T-helper 2 cell treated with Interferon-gamma antibody and Interleukin-4, amounts not matched to agents 5 μg/mL and 100 μg/mL, for 36 hours (primary cell): ENCODE data around the gene MYO7A.
A peak's percentile ranks its signal among the peaks of the same experiment; 100 is the strongest.

Source experiments
- DNase-seq: peaks from one replicate; pipeline ENCODE4 v3.0.0; 2021; ENCODE audit warnings: low spot score
- H3K27ac Mint-ChIP-seq: one replicate; pipeline ENCODE4 v1.8.0; 2021; ENCODE audit warnings: mild to moderate bottlenecking, mixed read lengths
- H3K27me3 Mint-ChIP-seq: one replicate; pipeline ENCODE4 v1.8.0; 2021; ENCODE audit warnings: low read depth, mixed read lengths
- H3K36me3 Mint-ChIP-seq: one replicate; pipeline ENCODE4 v1.8.0; 2021; ENCODE audit warnings: low read depth, mixed read lengths
- H3K4me1 Mint-ChIP-seq: one replicate; pipeline ENCODE4 v1.8.0; 2021; ENCODE audit warnings: low read depth, mixed read lengths
- H3K4me3 Mint-ChIP-seq: one replicate; pipeline ENCODE4 v1.8.0; 2022; ENCODE audit warnings: mild to moderate bottlenecking, moderate library complexity, mixed read lengths
- H3K9me3 Mint-ChIP-seq: one replicate; pipeline ENCODE4 v1.8.0; 2021; ENCODE audit warnings: mixed read lengths

The MYO7A gene

DNA sequence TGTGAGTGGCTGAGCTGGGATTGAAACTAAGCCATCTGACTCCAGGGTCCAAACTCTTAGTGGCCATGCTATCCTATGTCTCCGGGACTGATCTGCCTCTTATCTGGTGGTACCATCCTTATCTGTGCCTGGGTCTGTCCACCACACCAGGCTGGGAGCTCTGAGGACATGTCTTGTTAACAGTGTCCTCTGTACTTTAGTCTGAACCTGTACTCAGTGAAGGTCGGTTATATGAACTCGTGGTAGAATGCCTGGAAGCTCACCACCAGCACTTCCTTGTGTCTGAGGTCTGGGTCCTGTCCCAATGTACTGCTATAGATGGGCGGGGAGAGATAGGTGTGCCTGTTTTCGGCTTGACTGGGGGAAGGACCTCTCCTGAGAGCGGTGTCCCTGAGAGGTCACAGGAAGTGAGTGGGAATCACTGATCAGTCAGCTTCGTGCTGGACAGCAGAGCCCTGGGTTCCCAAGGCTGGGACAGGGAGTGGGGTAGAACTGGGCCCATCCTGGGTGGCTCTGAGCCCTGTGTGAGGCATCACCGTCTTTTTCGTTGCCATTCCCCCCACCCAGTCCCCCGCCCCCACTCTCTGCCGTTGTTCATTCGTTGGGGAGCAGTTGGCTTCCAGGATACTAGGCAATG is 8.9 kb downstream of the MYO7A start:
- no peaks in the 10 kb centered on the region for H3K36me3 Mint-ChIP-seq

DNA sequence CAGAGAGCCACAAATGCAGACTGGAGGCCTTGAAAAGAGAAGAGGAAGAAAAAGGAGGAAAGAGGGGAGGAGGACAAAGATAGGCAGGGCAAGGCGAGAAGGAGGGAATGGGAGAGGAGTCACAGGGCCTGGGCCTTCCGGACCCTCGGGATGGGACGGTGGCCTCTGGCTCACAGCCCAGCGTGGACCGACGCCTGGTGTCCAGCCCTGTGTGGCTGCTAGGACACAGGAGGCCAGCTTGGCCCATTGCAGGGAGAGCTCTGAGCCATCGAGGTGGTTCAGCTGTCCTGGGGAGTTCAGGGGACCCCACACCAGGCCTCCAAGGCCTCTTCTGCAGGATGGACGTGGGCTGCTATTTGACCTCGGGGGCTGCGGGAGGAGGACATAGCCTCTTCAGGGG is 9.4 kb downstream of the MYO7A start:
- Mint-ChIP-seq H3K27me3 (peaks cover 27% of the 10 kb centered on the region), H3K27ac (no peak overlapping the region), H3K9me3 (no peaks in the 10 kb centered on the region), H3K36me3 (no peaks in the 10 kb centered on the region), H3K4me1 (peaks cover 25% of the 10 kb centered on the region), H3K4me3 (no peak overlapping the region)
- no peak for DNase-seq

More for the DNA sequence above, 8.9 kb downstream of the MYO7A start:
- H3K27ac Mint-ChIP-seq, result no peak overlapping the region
- H3K4me1 Mint-ChIP-seq, result peaks cover 20% of the 10 kb centered on the region
- no peak overlapping the region for H3K4me3 Mint-ChIP-seq
- no peaks in the 10 kb centered on the region for H3K9me3 Mint-ChIP-seq
- H3K27me3 Mint-ChIP-seq, result peaks cover 27% of the 10 kb centered on the region
- no peak for DNase-seq

DNA sequence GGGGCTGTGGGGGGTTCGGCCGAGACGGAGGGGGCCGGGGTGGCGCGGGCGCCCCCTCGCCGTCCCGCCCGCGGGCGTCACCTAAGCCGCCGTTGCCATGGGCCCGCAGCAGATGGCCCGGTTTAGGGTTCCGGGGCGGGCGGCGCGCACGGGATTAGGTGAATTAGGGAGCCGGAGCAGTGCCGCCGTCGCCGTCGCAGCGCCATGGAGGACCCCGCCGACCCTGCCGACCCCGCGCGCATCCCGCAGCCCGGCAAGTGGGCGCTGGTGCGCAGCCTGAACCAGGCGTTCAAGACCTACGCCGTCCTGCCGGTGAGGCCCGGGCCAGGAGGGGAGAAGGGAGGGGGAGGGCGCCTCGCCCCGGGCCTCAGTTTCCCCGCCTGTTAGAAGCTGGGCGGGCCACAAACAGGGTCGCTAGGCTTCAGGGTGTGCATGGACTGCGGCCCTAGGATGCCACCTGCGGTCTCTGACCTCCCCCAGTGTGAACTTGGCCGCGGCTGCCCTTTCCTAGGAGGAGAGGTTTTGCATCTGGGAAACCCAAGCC is 10.1 kb downstream of the MYO7A start:
- H3K9me3 Mint-ChIP-seq, result no peaks in the 10 kb centered on the region
- peaks cover 27% of the 10 kb centered on the region for H3K27me3 Mint-ChIP-seq
- H3K4me3 Mint-ChIP-seq, result no peak overlapping the region
- no peaks in the 10 kb centered on the region for H3K36me3 Mint-ChIP-seq
- DNase-seq, result no peak
- H3K27ac Mint-ChIP-seq, result no peak overlapping the region
- H3K4me1 Mint-ChIP-seq, result peaks cover 30% of the 10 kb centered on the region

GRCh38 chr11:77139201-77139600 is 11.2 kb downstream of the MYO7A start:
- DNase-seq, result no peak
- Mint-ChIP-seq H3K36me3 (no peaks in the 10 kb centered on the region), H3K4me1 (peaks cover 31% of the 10 kb centered on the region), H3K4me3 (no peak overlapping the region), H3K9me3 (no peaks in the 10 kb centered on the region), H3K27ac (no peak overlapping the region), H3K27me3 (peaks cover 27% of the 10 kb centered on the region)

GRCh38 chr11:77140231-77140851 is 12.3 kb downstream of the MYO7A start:
- DNase-seq, result no peak
- no peak overlapping the region for H3K4me3 Mint-ChIP-seq
- no peaks in the 10 kb centered on the region for H3K36me3 Mint-ChIP-seq
- H3K9me3 Mint-ChIP-seq, result no peaks in the 10 kb centered on the region
- peaks cover 27% of the 10 kb centered on the region for H3K27me3 Mint-ChIP-seq
- H3K4me1 Mint-ChIP-seq, result peaks cover 30% of the 10 kb centered on the region
- H3K27ac Mint-ChIP-seq, result no peak overlapping the region

GRCh38 chr11:77141034-77141433 is 13.0 kb downstream of the MYO7A start:
- no peak for DNase-seq
- H3K27ac Mint-ChIP-seq, result no peak overlapping the region
- H3K9me3 Mint-ChIP-seq, result no peaks in the 10 kb centered on the region
- peaks cover 28% of the 10 kb centered on the region for H3K27me3 Mint-ChIP-seq
- H3K4me3 Mint-ChIP-seq, result no peak overlapping the region
- no peaks in the 10 kb centered on the region for H3K36me3 Mint-ChIP-seq
- peaks cover 25% of the 10 kb centered on the region for H3K4me1 Mint-ChIP-seq

- peaks cover 27% of the 10 kb centered on the region for H3K27me3 Mint-ChIP-seq
- peaks cover 21% of the 10 kb centered on the region for H3K4me1 Mint-ChIP-seq
- H3K9me3 Mint-ChIP-seq, result no peaks in the 10 kb centered on the region
- no peaks in the 10 kb centered on the region for H3K36me3 Mint-ChIP-seq
- no peak overlapping the region for H3K4me3 Mint-ChIP-seq
- no peak for DNase-seq
- no peak overlapping the region for H3K27ac Mint-ChIP-seq
Observed at GRCh38 chr11:77141475-77141874, 13.4 kb downstream of the MYO7A start.

DNA sequence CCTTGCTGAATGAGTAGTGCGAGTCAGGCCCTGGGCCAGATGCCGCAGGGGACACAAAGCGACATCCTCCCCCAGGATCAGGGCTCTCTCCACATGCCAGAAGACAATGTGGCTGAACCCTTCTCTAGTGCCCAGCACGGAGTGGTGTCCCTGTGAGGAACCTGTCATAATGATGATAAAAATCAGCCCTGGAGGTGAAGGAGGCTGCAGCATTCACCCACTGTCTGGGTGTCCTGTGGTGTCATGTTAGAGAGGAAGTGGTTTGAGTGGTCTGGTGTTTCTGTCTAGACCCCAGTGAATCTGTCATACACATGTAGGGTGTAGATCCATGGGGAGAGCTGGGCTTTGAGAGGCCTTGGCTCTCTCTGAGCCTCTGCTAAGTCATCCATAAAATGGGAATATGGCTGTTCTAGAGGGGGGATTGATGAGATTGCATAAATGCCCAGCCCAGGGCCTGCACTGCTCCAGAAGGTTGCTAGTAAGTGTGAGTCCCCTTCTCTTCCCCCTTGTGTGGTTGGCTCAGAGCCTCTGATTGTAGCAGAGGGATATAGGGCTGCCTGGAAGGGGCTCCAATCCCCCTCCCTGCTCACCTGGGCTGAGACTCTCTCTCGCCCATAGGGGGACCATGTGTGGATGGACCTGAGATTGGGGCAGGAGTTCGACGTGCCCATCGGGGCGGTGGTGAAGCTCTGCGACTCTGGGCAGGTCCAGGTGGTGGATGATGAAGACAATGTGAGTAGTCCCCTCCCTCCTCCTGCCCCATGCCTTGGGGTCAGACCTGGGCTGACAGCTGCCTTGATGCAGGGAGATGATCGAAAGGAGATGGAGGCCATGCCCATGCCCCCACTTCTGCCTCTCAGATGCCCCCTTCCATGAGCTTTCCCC is 14.3 kb downstream of the MYO7A start:
- Mint-ChIP-seq H3K4me3 (peak overlapping the region; percentile 2), H3K4me1 (peaks cover 22% of the 10 kb centered on the region), H3K27ac (peak overlapping the region; percentile 2), H3K27me3 (peaks cover 24% of the 10 kb centered on the region), H3K36me3 (no peaks in the 10 kb centered on the region), H3K9me3 (no peaks in the 10 kb centered on the region)
- DNase-seq, result no peak

- H3K4me1 Mint-ChIP-seq, result peaks cover 30% of the 10 kb centered on the region
- H3K27me3 Mint-ChIP-seq, result peaks cover 22% of the 10 kb centered on the region
- no peak overlapping the region for H3K4me3 Mint-ChIP-seq
- H3K36me3 Mint-ChIP-seq, result no peaks in the 10 kb centered on the region
- no peaks in the 10 kb centered on the region for H3K9me3 Mint-ChIP-seq
- no peak overlapping the region for H3K27ac Mint-ChIP-seq
- DNase-seq, result no peak
Observed at GRCh38 chr11:77143405-77144020, 15.5 kb downstream of the MYO7A start.

GRCh38 chr11:77144196-77144856 is 16.3 kb downstream of the MYO7A start:
- no peak for DNase-seq
- Mint-ChIP-seq H3K27me3 (peaks cover 14% of the 10 kb centered on the region), H3K9me3 (no peaks in the 10 kb centered on the region), H3K4me3 (no peak overlapping the region), H3K4me1 (peaks cover 35% of the 10 kb centered on the region), H3K36me3 (no peaks in the 10 kb centered on the region), H3K27ac (no peak overlapping the region)

- Mint-ChIP-seq H3K27ac (no peak overlapping the region), H3K4me3 (no peak overlapping the region), H3K4me1 (peaks cover 35% of the 10 kb centered on the region), H3K36me3 (no peaks in the 10 kb centered on the region), H3K9me3 (no peaks in the 10 kb centered on the region), H3K27me3 (peaks cover 9% of the 10 kb centered on the region)
- no peak for DNase-seq
Observed at GRCh38 chr11:77144857-77145428, 16.9 kb downstream of the MYO7A start.

- no peak overlapping the region for H3K4me3 Mint-ChIP-seq
- H3K27me3 Mint-ChIP-seq, result peaks cover 9% of the 10 kb centered on the region
- H3K9me3 Mint-ChIP-seq, result no peaks in the 10 kb centered on the region
Observed at GRCh38 chr11:77146261-77147035, 18.4 kb downstream of the MYO7A start.

DNA sequence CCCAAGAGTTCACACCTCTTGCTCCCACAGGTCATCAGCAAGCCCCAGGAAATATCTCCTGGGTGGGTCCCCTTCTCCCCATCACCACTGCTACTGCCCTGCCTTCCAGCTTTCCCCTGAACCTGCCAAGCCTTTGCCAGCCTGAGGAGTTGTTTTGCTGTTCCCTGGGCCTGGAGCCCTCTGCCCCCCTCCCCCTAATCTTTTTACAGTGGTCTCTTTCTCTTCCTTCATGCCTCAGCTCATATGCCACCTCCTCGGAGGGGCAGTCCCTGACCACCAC is 18.9 kb downstream of the MYO7A start:
- peaks cover 39% of the 10 kb centered on the region for H3K4me1 Mint-ChIP-seq

More at GRCh38 chr11:77146261-77147035, 18.4 kb downstream of the MYO7A start:
- no peak for DNase-seq
- Mint-ChIP-seq H3K4me1 (peaks cover 39% of the 10 kb centered on the region), H3K36me3 (no peaks in the 10 kb centered on the region), H3K27ac (no peak overlapping the region)

More for the DNA sequence above, 18.9 kb downstream of the MYO7A start:
- no peaks in the 10 kb centered on the region for H3K9me3 Mint-ChIP-seq
- no peak for DNase-seq
- peaks cover 9% of the 10 kb centered on the region for H3K27me3 Mint-ChIP-seq
- H3K27ac Mint-ChIP-seq, result no peak overlapping the region
- H3K36me3 Mint-ChIP-seq, result no peaks in the 10 kb centered on the region
- no peak overlapping the region for H3K4me3 Mint-ChIP-seq
